Activated effector memory CD4-positive, alpha-beta T cell treated with anti-CD3 and anti-CD28 coated beads, Interleukin-2, amount 50 U/mL, for 16 hours (primary cell): ENCODE measurements around the gene FRMD5.
"Not testable (repeated sequence)": the region's sequence is repeated elsewhere in the genome, so short reads cannot be mapped to it uniquely, and the experiment has no call there.

ENCODE experiments used
- DNase-seq: peaks from one replicate; pipeline ENCODE4 v3.0.0-alpha.2; 2020

FRMD5 gene

DNA sequence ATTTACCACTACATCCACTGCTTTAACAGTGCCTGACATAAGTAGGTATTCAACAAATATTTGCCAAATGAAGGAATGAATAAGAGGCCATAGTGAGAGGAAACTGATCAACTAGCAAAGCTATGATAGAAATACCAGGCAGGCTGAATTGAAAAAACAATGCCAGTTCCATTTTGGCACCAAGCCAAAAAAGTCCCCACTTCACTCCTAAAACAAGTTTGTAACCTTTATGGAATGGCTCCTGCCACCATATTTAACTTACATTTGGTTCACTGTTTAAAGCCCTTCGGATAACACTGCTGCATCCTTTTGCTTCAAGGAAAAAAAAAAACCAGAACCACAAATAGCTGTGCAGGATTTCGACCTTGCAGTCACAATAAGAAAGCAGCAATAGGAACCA, 166.1 kb downstream of the FRMD5 start:
- no peak for DNase-seq

DNA sequence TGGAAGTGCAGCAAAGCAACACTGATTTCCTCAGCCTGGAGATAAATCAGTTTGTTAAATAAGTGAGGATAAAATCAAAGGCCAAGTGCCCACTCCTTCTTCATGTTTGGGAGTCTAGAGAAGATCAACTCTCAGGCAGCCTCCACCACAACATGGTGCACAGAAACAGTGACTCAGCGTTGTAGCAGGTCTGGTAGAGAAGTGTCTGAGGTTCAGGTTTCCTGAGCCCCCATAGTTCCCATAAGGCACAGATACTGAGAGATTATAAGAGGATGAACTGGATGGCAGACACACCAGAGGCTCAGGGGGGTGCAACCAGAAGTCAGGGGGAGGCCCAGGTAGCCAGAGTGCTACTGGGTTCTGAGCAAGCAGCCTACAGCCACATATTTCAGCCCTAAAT, 166.7 kb downstream of the FRMD5 start:
- DNase-seq: no peak

GRCh38 chr15:44024155-44024554, 170.9 kb downstream of the FRMD5 start:
- DNase-seq: no peak

- DNase-seq: no peak
Measured at GRCh38 chr15:44023176-44023575, 171.9 kb downstream of the FRMD5 start.

- no peak for DNase-seq
Measured at GRCh38 chr15:44018151-44018550, 176.9 kb downstream of the FRMD5 start.

- no peak for DNase-seq
Measured at GRCh38 chr15:44015545-44016305, 179.3 kb downstream of the FRMD5 start.

DNA sequence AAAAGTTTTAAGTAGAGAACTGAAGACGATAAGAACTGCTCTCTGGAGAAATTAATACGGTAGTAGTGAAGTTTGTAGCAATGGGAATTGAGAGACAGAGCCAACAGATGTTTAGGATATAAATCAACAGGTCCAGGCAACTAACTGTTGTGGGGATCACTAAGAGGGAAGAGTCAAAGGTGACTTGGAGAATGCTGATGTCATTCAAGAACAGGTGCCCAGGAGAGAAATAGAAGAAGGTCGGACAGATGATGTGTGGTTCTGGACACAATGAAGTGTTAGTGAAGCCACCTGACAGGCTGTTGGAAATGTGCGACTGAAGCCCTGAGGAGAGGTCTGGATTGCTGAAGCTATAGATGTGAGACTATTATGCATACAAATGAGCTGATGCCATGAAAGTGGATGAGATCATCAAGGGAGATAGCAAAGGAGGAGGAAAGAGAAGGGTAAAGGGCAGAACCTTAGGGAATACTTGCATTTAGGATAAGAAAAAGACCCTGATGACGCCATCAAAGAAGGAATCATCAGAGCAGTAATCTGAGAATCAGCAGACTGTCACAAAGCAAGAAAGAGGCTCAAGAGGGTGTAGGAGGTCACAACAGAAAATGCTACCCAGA, 183.7 kb downstream of the FRMD5 start:
- no peak for DNase-seq

- no peak for DNase-seq
Measured at GRCh38 chr15:44010089-44010488, 185.0 kb downstream of the FRMD5 start.

DNA sequence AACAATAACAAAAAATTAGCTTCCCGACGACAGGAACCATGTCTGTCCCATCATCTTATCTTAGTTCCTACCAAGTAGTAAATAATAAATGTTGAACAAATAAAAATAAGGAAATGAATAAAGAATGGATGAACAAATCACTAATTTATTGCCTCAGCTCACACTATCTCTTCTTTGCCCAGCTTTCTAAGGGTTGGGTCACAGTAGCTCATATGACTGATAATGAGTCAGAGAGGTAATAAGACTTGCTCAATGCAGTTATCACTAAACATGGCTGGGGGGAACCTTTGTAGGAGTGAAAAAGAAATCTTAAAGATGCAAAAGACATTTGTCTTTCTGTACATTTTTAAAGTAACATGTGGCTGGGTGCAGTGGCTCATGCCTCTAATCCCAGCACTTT, 186.0 kb downstream of the FRMD5 start:
- no peak for DNase-seq

DNA sequence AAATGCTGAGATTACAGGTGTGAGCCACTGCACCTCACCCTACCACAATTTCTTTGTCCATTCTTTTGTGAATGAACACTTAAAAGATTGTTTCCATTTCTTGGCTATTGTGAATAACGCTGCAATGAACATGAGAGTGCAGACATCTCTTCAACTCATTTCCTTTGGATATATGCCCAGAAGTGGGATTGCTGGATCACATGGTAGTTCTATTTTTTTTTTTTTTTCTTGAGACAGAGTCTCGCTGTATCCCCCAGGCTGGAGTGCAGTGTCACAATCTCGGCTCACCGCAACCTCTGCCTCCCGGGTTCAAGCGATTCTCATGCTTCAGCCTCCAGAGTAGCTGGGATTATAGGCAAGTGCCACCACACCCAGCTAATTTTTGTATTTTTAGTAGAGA, 194.8 kb downstream of the FRMD5 start:
- DNase-seq: not testable (repeated sequence)

DNA sequence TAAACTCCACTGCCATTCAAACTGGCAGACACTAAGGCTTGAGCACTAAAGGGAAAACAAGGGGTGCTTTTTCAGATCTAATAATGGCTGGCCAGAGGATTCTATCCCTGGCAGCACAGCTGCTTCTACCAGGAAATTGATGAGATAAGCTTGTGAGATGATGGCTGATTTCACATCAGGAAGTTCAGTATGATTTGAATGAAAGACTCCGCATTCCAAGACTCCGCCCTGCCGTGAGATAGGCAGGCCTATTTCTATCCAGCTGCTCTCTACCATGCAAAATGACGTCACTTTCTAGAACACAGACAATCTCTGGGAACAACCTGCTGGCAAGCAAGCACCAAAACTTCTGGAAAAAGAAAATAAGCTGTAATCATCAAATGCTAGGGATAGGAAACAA, 196.5 kb downstream of the FRMD5 start:
- DNase-seq: no peak

DNA sequence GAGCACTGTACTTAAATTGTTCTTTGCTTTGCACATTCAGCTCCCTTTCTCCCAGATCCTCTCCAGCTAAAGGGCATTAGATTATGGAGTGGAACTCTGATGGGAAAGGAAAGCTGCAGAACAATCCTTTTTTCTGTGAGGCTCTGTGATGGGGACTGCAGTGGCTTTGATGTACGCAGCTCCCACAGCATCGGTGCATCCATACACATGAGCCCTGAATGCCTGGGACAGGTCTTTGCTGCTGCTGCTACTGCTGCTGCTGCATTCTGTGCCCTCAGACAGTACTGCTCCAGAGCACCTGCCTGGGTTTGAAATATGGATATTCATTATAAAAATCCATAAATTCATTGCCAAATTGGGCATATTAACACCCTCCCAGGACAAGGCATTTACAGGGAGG, 203.9 kb downstream of the FRMD5 start:
- no peak for DNase-seq

- no peak for DNase-seq
Measured at GRCh38 chr15:43989938-43990337, 205.1 kb downstream of the FRMD5 start.

DNA sequence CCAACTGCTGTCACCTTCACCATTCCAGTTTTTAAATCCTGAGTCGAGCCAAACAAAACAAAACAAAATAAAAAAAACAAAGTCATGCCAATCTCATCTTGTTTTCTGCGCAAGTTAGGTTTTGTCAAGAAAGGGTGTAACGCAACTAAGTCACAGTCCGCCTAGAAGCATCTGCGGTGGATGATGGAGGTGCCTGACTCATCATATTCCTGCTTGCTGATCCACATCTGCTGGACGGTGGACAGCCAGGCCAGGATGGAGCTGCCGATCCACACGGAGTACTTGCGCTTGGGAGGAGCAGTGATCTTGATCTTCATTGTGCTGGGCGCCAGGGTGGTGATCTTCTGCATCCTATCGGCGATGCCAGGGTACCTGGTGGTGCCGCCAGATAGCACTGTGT, 206.2 kb downstream of the FRMD5 start:
- DNase-seq: no peak

DNA sequence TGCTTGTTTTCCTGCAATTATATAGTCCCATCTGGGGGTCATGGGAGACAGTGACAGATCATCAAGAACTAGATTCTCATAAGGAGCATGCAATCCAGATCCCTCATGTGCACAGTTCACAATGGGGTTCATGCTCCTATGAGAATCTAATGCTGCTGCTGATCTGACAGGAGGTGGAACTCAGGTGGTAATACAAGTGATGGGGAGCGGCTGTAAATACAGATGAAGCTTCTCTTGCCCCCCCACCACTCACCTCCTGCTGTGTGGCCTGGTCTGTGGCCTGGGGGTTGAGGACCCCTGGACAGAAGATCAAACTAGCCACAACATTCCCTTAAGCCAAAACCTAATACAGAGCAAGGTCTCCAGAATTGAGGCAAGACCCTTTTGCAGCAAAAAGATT, 207.1 kb downstream of the FRMD5 start:
- DNase-seq: no peak

GRCh38 chr15:43985976-43986680, 208.9 kb downstream of the FRMD5 start:
- DNase-seq: no peak

DNA sequence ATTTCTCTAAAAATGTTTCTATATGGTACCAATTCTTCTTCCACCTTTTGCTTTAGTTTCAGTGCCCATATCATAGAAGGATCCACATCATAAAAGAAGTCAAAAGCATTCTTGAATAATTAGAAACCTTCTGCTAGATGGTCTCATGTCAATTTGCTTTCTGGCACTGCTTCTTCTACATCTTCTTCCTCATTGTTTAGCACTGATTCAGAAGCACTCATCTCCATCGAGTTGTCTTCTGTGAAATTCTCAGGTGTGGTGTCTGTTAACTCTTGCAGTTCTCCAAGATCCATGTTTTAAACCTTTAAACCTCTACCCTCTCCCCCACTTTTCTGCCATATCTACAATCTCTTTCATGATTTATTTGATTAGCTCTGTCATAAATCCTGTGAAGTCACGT, 213.5 kb downstream of the FRMD5 start:
- no peak for DNase-seq

GRCh38 chr15:43977072-43977884, 217.8 kb downstream of the FRMD5 start:
- DNase-seq: no peak

DNA sequence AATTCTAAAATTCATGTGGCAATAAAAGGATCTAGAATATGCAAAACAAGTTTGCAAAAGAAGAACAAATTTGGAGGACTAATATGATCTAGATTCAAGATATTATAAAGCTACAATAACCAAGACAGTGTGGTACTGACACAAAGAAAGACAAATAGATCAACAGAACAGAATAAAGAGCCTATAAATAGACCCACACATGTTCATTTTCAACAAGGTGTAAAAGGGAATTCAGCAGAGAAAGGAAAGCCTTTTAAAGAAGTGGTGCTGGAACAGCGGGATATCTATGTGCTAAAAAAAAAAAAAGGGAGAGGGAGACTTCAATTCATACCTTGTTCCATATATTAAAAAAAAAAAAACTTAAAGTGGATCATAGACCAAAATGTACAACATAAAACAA, 219.3 kb downstream of the FRMD5 start:
- DNase-seq: no peak

DNA sequence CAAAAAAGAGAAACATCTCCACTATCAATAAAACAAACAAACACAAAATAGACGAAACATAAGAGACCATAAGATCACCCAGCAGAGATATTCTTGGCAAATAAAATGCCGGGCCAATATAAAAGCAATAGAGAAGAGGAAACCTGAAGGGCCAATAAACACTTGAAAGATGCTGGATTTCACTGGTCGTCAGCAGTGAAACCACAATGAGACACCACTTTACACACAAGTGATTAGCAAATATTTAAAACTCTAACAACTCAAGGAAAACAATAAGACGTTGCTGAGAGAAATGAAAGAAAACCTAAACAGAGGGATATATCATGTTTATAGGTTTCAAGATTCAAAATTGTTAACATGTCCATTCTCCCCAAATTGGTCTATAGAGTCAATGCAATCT, 219.7 kb downstream of the FRMD5 start:
- no peak for DNase-seq

DNA sequence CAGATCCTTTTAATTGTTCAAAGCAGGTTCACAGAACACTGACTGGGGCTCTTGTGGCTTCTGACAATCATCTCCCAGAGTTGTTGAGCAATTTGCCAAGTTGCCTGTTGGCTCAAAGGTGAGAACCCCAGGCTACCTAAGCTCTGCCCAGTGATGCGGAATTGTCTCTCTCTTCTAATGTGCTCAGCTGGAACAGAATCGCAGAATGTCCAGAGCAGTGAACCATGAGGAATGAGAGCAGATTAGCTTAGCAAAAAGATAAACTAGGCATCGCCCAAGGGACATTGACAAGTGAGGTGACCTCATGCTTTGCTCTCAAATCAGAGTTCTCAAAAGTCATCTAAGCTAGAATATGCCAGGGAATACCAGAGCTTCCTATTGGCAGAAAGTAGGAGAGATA, 220.2 kb downstream of the FRMD5 start:
- DNase-seq: no peak

DNA sequence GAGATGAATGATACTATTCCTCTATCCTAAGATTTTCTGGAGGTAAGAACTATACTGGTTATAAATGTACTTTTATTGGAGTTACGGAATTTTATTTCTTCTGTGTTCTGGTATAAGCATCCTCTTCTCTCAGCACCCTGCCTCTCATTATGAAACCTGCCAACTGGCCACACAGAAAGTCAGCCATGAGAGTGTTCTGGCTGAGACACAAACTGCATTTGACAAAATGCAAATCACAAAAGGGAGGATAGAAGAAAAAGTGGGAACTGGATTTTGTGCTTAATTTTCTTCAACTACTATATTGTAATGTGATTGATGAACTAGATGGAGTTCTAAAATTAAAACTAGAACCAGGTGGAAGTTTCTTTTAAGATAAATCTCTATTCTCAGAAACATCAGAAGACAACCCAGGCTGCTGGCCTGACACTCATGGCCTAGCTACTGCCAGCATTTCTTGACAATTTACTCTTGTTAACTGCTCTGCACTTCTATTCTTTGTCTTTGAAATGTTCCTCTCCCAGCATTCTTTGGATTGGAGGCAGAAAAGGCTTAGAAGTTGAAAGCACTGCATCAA, 225.2 kb downstream of the FRMD5 start:
- DNase-seq: no peak

GRCh38 chr15:43968551-43968950, 226.5 kb downstream of the FRMD5 start:
- no peak for DNase-seq
